ENCODE data around the gene OMA1. TPM values are rescaled to one million over a fixed set of nuclear protein-coding genes. Genes with fewer than 3 reads are reported as not detected.
"Not testable (repeated sequence)": the region's sequence is repeated elsewhere in the genome, so short reads cannot be mapped to it uniquely, and the experiment has no call there.

OMA1 gene
- total RNA-seq = 23.9 and 24.5 TPM in 2 replicates

DNA sequence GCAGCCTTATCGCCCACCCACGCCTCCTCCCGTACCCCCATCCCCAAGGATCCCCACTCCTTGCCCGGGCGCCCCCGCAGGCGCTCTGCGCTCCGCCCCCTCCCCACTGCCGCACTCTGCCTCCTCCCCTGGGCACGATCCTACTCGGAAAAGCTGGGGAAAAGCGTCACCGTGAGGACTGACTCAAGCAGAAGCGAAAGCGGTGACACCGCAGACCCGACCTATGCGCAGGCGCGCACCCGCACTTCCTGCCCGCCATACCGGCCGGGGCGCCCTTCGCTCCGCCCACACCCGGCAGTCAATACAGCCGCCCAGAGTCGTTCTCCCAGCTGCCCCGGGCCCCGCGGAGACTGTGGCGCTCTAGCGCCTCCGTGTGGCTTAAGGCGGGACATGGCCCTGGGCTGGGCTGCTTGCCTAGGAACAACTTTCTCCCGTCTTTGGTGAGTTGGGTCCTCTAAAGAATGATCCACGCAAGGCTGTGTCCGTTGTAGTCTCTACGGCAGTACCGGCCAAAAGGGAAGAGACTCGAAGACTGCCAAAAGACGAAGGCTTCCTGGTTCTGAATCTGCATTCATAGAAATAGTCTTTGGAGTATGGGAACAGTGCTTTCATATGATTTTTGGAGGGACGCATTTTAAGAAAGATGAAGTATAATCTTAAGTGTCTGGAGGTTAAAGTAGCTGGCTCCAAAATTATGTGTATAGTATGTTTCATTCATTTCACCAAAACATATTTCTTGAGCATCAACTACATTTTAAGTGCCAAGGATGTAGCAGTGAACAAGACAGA, at the start of gene OMA1:
Gene OMA1, minus strand, starts transcription at position 207 of the 789 bp plus-strand sequence. CDS start 7,432 bp downstream, outside the sequence.
- intact Hi-C loops (cut with micrococcal nuclease) = loop anchor here (1.0 to 10.0 kb wide), 15 partner anchors 27 to 1714 kb away; partner anchors contain the start of genes HOOK1 and JUN

DNA sequence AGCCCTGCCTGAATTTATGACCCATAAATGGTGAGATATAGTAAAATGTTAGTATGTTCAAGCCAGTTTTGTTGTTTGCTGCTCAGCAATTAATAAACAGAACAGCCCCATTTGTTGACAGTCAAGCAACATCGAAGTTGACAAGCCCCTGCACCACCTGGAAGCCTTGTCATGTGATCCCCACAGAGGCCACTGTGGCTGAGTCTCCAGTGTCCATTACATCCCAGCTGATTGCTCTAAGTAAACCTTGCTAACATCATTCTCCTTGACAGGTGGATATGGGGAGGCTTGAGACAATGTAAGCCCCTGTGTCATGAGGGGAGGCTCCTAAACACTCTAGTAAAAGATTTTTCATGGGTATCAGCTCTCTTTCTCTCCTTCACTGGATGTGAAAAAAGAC, 48.0 kb upstream of the OMA1 start:
- intact Hi-C loops (cut with micrococcal nuclease) = no loop called here

DNA sequence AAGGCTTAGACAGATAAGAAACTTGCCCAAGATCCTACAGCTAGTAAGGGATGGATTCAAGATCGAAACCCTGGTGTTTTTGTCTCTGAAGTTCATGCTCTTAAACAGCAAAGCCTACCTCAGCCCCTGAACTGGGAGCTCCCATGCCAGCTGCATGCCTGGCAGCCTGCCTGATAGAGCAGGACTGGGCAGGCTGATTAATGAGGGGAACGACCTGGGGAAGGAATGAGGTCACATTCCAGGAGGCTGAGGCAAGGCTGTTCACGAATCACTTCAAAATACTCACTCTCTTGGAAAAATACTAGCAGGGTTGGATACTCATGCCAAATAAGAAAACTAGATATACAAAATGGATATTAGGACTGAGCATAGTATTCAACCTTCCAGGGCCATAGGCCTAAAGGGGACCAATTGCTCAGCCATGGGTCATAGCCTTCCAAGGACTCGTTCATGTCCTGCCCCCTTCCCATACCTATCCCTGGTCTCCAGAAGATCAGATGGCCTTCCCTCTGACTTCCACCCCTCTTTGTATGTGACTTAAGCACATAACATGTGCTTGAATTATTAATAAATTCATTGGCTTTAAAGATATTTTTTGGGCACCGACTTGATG, 46.1 kb upstream of the OMA1 start:
- intact Hi-C loops (cut with micrococcal nuclease) = no loop called here

DNA sequence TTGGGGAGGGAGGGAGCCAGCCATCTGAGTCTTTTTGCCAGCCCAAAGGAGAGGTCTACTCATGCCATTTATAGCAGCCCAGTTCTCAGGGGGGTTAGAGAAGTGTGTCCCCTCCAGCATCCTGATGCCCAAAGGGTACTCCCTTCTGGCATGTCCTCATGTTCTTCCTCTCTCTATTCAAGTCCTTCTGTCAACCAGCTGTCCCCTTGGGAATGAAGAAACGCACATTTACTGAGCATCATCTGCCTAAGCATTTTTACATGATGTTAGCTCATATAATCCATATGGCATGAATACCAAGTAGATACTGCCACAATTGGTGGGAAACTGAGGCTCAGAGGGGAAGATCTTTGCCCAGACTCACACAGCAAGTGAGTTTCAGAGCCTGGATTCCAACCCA, 45.3 kb upstream of the OMA1 start:
- intact Hi-C loops (cut with micrococcal nuclease) = no loop called here

DNA sequence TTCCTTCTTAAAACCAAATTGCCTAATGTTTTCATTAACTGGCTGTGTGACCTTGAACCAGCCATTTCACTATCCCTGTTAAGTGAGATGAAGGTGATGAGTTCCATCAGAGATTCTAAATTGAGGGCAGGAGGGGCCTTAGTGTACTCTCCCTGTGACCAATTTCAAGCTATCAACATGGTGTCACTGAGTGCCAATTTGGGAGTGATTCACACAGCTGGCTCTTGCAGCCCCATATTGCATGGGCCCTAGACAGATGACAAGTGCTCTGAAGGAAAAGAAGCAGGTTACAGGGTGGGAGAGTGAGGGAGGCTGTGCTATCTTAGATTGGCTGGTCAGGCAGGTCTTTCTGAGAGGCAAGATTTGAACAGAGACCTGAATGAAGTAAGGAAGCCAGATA, 43.5 kb upstream of the OMA1 start:
- intact Hi-C loops (cut with micrococcal nuclease) = no loop called here

DNA sequence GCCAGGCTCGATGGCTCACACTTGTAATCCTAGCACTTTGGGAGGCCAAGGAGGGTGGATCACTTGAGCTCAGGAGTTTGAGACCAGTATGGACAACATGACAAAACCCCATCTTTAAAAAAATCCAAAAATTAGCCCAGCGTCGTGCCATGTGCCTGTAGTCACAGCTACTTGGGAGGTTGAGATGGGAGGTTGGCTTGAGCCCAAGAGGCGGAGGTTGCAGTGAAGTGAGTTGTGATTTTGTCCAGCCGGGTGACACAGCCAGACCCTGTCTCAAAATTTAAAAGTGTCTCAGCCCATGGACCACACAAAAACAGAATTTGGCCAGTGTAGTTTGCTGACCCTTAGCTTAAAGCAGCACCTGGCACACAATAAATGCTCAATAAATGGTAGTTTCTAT, 41.9 kb upstream of the OMA1 start:
- intact Hi-C loops (cut with micrococcal nuclease) = no loop called here

DNA sequence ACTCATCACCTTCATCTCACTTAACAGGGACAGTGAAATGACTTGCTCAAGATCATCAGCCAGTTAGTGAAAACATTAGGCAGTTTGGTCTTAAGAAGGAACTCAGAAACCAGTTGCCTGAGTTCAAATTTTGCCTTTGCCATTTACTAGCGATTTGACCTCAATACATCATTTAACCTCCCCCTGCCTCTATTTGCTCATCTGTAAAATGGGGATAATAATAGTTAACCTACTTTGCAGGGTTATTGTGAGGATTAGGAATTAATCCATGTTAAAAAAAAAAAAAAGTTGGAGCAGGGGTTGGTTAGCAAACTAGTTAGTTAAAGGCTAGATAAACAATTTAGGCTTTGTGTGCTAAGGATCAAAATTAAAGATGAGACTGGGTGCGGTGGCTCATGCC, 41.1 kb upstream of the OMA1 start:
- intact Hi-C loops (cut with micrococcal nuclease) = no loop called here

DNA sequence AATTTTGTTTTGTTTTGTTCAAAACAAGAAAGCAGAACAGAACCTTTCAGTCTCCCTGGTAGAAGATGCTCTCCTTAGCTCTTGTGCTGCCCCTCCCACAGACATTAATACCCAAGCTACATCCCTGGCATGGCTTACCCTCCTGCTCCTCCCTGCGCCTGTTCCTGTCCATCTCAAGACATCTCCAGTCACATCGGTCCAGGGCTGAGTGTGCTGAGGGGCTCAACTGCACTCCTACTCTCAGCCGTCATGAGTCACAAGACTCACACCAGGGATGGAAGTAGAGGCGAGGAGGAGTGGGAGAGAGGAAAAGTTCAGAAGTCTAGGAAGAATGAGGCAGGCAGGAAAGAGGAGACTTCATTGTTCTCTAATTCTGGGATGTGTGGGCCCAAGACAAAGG, 39.7 kb upstream of the OMA1 start:
- intact Hi-C loops (cut with micrococcal nuclease) = no loop called here

DNA sequence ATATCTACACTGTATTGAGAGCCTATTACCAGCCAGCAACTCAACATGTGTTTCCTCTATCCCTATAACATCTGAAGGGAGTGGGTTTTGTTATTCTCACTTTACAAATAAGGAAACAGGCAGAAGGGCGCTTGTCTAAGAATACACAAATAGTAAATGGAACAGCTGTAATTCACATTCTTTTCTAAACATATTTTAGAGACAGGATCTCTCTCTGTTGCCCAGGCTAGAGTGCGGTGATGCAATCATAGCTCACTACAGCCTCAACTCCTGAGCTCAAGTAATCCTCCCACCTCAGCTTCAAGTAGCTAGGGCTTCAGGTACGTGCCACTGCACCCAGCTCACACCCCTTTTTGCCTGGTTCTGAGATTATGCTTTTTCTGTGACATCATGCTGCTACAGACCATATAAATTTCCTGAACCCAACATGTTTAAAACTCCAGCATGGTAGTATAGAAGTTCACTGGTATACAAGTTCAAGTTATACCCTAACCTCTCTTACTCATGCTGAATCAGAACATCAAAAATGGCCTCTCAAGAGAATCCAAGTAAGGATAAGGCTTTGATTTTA, 39.1 kb upstream of the OMA1 start:
- intact Hi-C loops (cut with micrococcal nuclease) = no loop called here

DNA sequence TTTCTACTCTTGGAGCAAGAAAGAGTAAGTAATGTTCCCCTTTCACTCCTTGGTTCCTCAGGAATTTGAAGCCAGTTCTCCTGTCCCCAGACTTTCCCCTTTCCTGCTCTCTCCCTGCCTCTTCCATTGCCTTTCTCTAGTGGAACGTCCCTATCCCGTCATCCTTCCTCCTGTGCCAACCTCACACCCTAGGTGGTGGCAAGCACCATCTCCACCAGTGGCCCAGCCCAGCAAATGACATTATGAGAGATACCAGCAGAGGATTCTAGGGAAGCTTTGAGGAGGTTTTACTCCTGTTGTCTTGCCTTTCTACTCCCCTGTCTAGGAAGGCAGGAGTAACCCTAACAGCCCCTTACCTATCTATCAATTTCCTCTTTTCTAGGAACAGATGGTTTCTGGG, 38.6 kb upstream of the OMA1 start:
- intact Hi-C loops (cut with micrococcal nuclease) = no loop called here

DNA sequence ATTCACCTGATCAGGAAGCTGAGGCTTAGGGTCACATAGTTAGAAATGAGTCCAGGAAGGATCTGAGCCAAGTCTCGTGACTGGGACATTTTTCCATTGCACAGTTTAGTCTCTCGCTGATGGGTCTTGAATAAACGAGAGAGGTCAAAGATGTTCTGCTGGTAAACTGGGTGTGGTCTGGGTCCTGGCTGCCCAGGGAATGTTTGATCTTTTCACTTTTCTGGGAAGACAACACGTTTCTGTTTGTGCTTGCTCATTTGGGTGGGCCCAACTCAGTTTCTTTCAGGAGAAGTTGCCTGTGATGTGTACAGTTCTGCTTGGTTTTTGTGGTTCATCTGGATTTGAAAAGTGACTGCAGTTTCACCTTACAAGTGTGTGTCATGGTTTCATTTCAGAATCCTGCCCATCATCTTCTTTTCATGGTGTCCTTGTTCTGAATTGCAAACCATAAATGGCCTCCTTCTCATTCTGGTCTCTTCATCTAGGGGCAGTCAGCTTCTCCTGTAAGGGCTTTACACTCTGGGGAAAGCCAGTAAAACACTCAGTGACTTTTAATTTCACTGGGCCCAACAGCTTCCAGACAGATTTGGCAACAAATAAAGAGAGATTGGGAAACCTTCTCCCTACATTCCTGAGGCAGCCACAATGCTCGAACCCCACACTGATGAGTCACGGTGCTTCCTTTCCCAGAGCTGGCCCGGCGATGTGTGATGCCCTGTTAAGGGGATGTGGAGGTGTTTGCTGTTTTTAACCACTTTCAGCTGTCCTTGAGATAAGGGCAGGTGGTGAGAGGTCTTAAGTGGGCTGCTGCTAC, 37.8 kb upstream of the OMA1 start:
- intact Hi-C loops (cut with micrococcal nuclease) = loop anchor here (1.0 kb wide), 1 partner anchor 11 kb away; no protein-coding TSS in a partner anchor

DNA sequence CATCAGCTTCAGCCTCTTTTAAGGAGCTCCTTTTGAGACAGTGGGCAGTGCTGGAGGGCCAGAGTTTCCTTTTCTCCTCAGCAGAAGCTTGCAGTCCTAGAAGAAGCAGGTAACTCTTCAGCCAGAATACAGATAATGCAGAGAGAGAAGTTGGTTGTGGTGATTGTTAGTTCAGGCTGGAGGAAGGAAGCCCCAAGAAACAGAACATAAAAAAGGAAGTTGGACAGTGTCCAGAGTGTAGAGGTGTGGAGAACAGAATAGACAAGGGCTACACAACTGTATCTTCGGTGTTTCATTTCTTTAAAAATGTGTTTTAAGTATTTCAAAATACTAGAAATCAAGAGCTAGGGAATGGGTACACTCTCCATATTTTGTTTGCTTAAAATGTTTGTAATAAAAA, 37.0 kb upstream of the OMA1 start:
- intact Hi-C loops (cut with micrococcal nuclease) = no loop called here

DNA sequence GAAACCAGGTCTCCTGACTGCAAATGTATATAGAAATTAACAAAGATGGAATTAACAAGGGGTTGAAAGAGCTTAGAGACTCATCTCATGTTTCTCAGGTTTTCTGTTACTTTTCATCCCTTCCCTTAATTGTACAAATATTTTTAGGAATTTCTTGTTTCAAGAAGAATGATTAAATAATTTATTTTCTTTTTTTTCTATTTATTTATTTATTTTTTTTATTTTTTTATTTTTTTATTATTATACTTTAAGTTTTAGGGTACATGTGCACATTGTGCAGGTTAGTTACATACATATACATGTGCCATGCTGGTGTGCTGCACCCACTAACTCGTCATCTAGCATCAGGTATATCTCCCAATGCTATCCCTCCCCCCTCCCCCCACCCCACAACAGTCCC, 35.6 kb upstream of the OMA1 start:
- intact Hi-C loops (cut with micrococcal nuclease) = not testable (repeated sequence)

DNA sequence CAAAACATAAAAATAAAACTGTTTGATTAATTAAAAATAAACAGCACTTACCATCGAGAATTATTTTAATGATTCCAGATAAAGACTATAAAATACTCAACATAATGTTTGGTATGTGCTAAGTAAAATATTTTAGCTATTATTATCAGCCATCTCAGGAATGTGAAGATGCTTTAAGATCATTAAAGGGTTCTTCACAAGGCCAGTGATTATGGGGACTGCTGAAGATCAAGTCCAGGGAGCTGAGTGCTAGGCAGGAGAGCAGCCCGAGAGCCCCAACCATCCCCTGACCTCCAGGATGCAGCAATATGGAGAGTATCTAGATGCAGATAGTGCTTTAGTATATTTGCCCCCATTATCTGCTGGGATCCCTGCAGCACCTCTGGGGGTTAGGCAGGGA, 35.1 kb upstream of the OMA1 start:
- intact Hi-C loops (cut with micrococcal nuclease) = no loop called here

DNA sequence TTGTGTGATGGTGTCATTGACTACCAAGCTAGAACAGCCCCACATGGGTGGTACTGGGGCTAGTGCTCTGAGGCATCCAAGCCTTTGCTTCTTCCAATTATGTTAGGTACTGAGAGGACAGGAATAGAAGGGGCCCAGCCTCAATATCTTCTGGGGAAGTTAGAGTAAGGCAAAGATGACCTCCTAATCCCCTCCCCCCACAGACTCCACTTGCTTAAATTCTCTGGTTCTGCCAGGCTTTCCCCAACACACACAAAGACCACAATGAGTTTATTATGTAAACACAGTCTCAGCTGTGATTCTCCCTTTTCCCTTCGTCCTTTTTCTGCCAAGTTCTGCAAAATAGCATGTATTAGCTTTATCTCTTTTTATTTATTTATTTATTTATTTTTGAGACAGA, 33.7 kb upstream of the OMA1 start:
- intact Hi-C loops (cut with micrococcal nuclease) = no loop called here

DNA sequence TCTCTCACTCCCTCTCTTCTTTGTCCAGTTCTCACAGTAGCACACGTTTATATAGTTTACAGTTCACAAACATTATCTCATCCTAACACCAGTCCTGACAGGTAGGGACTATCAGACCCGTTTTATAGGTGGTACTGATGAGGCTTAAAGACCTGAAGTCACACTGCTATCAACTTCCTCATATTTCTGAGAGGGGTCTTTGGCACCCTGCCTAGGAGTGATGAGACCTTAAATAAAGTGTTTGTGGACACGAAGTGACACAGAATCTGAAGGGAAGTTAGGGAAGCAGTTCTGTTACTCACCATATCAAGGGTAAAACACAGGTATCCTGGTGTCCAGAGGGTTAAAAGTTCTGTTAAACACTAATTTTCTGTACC, 31.1 kb upstream of the OMA1 start:
- intact Hi-C loops (cut with micrococcal nuclease) = loop anchor here (10.0 kb wide), 2 partner anchors 717 to 1237 kb away; partner anchors contain the start of genes FGGY and HOOK1

DNA sequence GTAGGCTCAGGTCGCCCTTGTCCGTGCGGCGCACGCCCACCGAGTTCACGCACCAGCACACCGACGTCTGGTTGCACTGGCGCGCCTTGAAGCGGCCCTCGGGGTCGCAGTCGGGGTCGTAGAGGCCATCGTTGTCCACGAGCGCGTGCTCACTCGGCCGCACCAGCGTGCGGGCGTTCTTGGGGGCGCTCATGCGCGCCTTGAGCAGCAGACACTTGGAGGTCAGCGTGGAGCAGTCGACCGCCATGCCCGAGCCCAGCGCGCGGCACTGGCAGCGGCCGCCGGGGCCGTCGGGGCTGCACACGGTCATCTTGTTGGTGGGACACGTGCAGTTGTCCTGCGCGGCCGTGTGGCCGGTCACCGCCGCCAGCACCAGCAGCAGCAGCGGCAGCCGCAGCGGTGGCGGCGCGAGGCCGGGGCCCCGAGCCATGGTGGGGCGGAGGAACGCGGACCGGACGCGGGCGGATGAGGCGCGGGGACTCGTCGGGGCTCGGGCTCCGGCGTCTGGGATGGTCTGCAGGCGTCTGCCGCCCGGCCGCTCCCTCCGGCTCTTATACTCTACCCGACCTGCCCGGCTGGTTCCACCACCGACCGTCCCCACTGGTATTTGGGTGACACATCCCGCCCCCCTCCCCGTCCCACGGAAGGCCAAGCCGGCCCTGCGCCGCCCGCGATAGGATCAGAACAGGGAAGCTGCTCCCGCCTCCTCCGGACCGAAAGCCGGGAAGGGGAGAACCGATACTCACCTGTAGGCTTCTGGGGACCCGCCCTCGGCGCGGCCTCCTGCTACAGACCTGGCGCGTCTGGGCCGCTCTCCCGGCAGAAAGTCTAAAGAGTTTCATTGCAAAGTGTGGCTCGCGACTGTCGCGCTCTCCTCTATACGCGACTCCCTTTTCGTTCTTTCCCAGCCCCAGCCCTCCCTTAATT, 30.5 kb upstream of the OMA1 start, which contains the start of gene TACSTD2:
Gene TACSTD2, minus strand, starts transcription at position 526 of the 927 bp plus-strand sequence. Its CDS starts 96 bp downstream, at position 430.
- intact Hi-C loops (cut with micrococcal nuclease) = loop anchor here (10.0 kb wide), 2 partner anchors 718 to 1238 kb away; partner anchors contain the start of genes FGGY and HOOK1

DNA sequence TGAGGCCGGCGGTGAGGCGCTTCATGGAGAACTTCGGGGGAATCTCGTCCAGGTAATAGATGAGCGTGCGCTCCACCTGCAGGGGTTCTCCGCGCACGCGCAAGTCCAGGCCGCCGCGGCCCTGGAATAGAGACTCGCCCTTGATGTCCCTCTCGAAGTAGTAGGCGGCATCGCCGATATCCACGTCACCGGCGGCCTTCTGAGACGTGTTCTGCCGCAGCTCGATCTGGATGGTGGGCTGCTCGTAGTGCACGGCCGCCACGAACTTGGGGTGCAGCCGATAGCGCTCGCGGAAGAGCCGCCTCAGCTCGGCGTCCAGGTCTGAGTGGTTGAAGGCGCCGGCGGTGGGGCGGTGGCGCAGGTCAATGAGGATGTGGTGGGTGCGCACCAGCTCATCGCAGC, 29.8 kb upstream of the OMA1 start:
- intact Hi-C loops (cut with micrococcal nuclease) = loop anchor here (10.0 kb wide), 2 partner anchors 718 to 1238 kb away; partner anchors contain the start of genes FGGY and HOOK1

DNA sequence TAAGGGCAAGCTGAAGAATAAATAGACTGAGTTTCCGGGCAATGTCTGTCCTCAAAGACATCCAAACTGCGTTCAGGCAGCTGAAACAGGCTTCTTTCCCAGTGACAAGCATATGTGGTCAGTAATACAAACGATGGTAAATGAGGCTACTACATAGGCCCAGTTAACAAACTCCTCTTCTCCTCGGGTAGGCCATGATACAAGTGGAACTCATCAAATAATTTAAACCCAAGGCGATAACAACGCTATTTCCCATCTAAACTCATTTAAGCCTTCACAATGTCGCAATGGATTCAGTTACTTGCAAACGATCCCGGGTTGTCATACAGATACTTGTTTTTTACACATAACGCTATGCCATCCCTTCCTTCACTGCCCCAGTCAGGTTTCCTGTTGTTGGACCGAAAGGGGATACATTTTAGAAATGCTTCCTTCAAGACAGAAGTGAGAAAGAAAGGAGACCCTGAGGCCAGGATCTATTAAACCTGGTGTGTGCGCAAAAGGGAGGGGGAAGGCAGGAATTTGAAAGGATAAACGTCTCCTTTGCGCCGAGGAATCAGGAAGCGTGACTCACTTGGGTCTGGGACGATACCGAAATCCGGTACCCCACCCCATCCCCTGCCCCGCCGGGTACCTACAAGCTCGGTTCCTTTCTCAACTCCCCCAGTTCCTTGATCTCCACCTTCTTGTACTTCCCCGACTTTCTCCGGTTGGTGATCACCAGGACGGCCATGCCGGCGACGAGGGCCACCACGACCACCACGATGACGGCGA, 29.2 kb upstream of the OMA1 start:
- intact Hi-C loops (cut with micrococcal nuclease) = loop anchor here (10.0 kb wide), 2 partner anchors 719 to 1239 kb away; partner anchors contain the start of genes FGGY and HOOK1

Data from T-helper 1 cell treated with Interleukin-12 subunit alpha and Interleukin-12 subunit beta and Interleukin-4 antibody, amounts not matched to agents 30 ng/mL and 1 ng/mL, for 36 hours (primary cell).